ENCODE results near the gene B4GALT5.
"Not testable (repeated sequence)": the region's sequence is repeated elsewhere in the genome, so short reads cannot be mapped to it uniquely, and the experiment has no call there.

B4GALT5 gene

DNA sequence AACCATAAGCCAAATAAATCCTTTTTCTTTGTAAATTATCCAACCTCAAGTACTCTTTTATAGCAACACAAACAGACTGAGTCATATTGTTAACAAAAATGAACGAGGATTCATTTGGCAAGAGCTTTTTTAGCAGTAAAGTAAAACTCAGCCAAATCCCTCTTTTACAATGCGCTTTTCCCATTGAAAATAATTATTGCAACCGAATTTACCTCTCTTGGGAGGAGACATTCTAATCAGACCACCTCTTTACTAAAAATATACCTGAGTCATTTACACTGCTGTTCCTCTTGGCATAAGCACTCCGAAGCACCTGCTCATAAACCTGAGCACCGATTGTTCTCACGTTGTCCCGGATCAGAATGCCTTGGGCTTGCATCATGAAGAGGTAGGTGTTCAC, 57.4 kb downstream of the B4GALT5 start:
- DNase-seq, result no peak

GRCh38 chr20:49653925-49654434, 59.7 kb downstream of the B4GALT5 start:
- DNase-seq, result no peak

DNA sequence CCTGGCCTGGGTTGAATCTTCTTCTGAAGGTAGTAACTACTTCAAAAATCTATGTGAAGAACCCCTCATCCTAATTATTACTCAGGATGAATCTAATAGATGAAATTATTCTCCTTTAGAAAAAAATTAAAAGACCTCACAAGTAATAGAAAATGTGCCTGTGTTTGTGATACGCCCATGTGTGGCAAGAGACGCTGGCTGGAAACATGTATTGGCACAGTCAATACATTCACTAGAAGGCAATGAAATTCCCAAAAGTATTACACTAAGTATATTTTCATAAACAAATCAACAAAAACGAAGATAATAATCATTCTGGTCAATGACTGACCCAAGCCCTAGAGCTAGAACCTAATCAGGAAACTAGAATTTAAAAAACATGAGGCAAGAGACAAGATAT, 64.0 kb downstream of the B4GALT5 start:
- DNase-seq, result no peak

DNA sequence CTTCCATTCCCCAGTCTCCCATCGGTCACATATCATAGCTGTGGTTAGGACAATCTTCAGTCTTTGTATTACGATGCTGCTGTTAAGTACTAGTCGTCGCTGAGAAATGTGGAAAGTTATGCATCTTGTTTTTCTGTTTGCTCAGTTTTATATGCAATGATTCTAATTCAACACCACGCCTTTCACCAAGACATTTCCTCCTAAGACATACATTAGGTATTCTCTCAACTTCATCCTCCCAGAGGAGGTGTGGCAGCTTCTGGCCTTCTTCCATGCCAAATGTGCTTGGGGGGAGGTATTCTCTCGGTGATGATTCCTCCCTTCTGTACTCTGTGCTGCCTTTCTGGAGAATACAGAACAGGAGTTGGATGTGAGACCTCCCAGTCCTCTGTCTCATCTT, 66.1 kb downstream of the B4GALT5 start:
- DNase-seq, result no peak

DNA sequence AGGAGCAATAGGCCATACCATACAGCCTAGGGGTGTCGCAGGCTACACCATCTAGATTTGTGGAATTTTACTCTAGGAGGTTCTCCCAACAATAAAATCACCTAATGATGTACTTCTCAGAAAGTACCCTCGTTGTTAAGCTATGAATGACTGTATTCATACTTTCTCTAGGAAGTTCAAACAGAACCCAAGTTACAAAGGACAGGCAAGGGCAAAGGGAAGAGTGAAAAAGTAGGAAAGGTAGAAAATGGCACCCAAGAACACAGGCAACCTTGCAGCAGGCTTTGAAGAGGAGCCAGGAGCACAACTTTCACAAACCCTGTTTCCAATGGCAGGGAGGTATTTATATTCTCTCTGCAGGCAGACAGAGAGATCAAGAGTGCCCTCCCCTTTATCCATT, 67.2 kb downstream of the B4GALT5 start:
- DNase-seq, result no peak

GRCh38 chr20:49646126-49646525, 67.6 kb downstream of the B4GALT5 start:
- no peak for DNase-seq

GRCh38 chr20:49644980-49645565, 68.6 kb downstream of the B4GALT5 start:
- DNase-seq, result no peak

DNA sequence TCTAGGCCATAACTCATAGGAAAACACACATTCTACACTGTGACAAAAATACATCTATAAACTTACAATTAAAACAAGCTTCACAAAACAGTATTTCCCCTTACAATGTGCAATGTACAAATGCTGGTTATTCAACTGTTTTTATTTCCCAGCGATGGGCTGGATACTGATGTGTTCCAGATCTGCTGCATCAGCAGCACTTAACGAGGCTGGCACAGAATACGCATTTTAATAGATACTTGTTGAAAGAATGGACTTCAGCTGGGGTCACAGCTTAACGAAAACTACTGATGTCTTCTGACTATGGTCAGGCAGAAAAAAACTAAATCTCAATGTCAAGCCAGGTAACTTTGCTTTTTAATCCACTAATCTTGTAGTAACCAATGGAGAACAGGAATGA, 70.9 kb downstream of the B4GALT5 start:
- no peak for DNase-seq

DNA sequence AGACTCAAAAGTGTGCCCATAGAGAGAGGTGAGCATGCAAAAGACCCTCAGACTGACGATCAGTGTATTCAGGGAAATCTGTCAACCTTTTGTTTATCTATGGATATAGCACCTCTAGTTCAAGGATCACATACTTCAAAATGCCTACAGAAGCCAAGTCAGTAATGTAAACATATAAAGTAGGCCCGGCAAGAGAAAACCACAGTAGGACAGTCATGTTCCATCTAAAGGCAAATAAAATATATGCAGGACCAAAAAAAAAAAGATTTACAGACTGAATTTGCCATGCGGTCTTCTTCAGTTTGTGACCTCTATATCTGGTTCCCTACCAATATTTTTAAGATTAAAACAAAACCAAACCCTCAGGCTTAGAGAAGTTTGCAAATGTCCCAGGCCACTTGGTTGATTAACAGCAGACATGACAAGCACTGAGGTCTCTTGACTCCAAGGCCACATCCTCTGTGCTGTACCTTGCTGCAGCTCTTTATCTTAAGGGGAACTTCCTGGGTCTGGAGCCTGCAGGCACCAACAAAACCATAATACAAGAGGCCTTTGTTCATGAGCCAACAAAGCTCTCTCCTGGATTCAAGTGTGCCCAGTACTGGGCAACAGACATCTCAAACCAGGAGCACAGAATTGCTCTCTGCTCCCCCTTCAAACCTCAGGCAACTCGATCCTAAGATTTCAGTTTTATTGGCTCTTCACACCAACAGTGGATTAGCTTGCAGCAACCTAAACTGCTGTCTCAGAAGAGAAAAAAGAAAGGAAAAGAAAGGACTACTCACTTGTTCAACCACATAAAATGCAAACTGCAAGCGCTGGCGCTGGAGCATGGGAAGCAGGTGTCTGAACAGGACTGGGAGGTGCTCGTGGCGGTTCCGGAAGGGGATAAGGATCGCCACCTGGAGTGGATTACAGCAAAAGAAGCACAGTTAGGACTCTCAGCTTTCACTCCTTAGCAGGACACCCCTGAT, 71.7 kb downstream of the B4GALT5 start:
- DNase-seq, result peak; percentile 81 to 85

DNA sequence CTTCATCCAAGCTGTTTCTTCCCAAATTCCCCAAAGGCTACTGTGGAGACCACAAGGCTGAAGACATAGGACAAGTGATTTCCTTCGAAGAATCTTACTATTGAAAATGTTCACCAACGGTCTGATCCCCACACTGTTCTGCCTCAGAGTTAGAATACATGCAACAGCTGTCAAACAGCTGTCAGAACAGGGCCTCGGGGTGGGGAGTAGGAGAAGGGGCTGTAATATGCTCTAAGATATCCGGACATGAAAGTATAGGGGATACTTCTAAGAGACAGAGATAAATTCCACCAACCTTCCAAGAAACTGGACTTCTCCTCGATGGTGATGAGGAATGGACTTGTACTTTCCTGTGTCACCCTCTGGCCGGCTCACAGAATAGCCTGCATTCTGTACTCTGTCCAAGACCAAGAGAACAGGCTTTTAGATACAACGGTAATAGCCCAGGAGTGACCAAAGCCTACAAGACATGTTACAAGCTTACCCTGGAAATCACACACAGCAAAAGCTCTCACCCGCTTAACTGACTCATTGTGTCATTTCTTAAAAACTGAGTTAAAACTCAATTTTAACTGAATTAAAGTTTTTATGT, 76.5 kb downstream of the B4GALT5 start:
- no peak for DNase-seq

DNA sequence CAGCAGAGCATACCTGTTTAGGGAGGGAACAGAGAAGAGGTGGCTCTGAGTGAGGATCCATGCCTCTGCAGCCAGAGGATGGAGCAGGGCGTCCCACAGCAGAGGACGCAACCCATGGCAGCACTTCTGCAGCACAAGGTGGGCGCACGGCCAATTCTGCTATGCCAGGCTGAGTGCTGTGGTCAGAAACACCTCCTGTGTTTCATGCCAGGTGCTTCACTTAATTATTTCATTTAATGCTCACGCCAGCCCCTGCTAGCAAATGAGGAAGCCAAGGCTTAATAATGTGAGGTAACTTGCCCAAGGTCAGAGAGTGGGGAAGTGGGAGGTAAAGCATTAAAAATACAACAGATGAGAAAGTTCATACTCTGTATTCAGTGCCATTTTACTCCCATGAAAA, 77.2 kb downstream of the B4GALT5 start:
- no peak for DNase-seq

- DNase-seq, result no peak
Observed at GRCh38 chr20:49635866-49636265, 77.8 kb downstream of the B4GALT5 start.

- DNase-seq, result no peak
Observed at GRCh38 chr20:49635166-49635565, 78.5 kb downstream of the B4GALT5 start.

GRCh38 chr20:49634116-49634515, 79.6 kb downstream of the B4GALT5 start:
- no peak for DNase-seq

GRCh38 chr20:49633643-49634042, 80.0 kb downstream of the B4GALT5 start:
- DNase-seq, result no peak

GRCh38 chr20:49633023-49633422, 80.7 kb downstream of the B4GALT5 start:
- no peak for DNase-seq

GRCh38 chr20:49631856-49632418, 81.7 kb downstream of the B4GALT5 start:
- no peak for DNase-seq

GRCh38 chr20:49631061-49631716, 82.5 kb downstream of the B4GALT5 start:
- DNase-seq, result peak in 1 of 2 experiments; percentile 27

- DNase-seq, result peak in 1 of 2 experiments; percentile 28
Observed at GRCh38 chr20:49630396-49630951, 83.2 kb downstream of the B4GALT5 start.

DNA sequence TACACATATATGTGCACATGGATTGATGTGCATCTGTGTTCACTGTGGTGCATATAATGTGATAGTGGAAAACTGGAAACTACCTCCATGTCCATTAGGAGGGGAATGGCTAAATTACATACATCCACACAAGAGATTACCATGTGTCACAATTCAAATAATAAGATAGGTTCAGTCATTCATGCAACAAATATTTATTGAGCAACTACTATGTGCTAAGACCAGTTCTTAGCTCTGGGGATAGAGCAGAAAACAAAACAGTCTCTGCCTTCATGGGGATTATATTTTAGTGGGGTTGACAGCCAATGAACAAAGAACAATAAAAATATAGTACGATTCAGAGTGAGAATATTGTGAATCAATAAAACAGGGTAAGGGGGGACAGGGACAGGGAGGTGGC, 84.1 kb downstream of the B4GALT5 start:
- DNase-seq, result no peak

DNA sequence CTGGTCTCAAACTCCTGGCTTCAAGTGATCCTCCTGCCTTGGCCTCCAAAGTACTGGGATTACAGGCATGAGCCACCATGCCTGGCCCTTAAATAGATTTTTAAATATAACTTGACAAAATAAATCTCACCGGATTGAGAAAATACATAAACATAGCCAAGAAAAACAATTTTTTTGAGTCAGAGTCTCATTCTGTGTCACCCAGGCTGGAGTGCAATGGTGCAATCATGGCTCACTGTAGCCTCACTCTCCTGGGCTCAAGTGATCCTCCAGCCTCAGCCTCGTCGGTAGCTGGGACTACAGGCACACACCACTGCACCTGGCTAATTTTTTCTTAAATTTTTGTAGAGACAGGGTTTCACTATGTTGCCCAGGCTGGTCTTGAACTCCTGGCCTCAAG, 85.4 kb downstream of the B4GALT5 start:
- not testable (repeated sequence) for DNase-seq

- peak in 1 of 2 experiments; percentile 47 for DNase-seq
Observed at GRCh38 chr20:49627329-49627761, 86.3 kb downstream of the B4GALT5 start.

Measured in NCI-H526 (cell line).